ENCODE data around the gene KLHL3. TPM values are rescaled to one million over a fixed set of nuclear protein-coding genes. Genes with fewer than 3 reads are reported as not detected.

KLHL3 gene
- total RNA-seq, 2 donors from 2014 or later = 8.3 to 9.7 TPM

- DNase-seq = no peak
- Mint-ChIP-seq H3K9me3 (peaks cover 2 to 5% of the 10 kb centered on the region in 2 donors), H3K27ac (no peak overlapping the region), H3K4me1 (ENCODE audit: low read depth) (no peaks in the 10 kb centered on the region), H3K27me3 (ENCODE audit: low read depth) (no peaks in the 10 kb centered on the region), H3K36me3 (ENCODE audit: insufficient read depth in 2 of 2) (peaks cover 4 to 16% of the 10 kb centered on the region in 2 donors), H3K4me3 (no peak overlapping the region)
- ATAC-seq (replicated peaks in 1 of 2) = no peak
These were observed 20.4 kb downstream of the KLHL3 start for GRCh38 chr5:137715456-137715855.

DNA sequence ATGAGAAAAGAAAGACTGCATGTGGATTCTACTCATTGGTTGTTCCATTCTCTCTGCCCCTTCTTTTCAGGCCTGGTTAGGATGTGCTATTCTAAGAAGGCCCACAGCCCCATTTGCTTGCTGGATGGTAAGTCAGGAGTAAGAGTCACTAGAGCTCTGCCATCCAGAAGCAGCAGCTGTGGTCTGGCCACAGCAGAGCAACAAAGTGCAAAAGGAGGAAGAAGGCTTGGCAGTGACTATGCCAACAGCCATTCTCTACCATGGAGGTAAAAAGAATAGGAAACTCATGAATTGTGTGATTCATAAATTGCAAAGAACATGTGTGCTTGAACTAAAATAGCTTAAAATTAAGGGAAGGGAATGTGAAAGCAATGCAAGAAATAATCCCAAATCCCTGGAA lies 20.9 kb downstream of the KLHL3 start:
- Mint-ChIP-seq H3K9me3 (peaks cover 2 to 5% of the 10 kb centered on the region in 2 donors), H3K36me3 (ENCODE audit: insufficient read depth in 2 of 2) (peaks cover 4 to 16% of the 10 kb centered on the region in 2 donors), H3K27ac (no peak overlapping the region)

DNA sequence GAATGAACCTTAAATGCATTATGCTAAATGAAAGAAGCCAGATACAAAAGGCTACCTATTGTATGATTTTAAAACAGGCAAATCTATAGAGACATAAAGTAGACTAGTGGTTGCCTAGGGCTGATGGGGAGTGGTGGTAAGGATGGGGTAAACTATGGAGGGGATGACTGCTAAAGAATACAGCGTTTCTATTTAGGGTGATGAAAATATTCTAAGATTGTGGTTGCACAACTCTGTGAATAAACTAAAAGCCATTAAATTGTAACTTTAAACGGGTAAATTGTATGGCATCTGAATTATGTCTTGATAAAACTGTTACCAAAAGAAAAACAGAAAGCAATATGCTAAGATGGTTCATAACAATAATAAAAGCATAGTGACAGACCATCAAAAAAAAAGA lies 21.4 kb downstream of the KLHL3 start:
- peaks cover 4 to 16% of the 10 kb centered on the region in 2 donors for H3K36me3 Mint-ChIP-seq (ENCODE audit: insufficient read depth in 2 of 2)
- DNase-seq (no peak), ATAC-seq (replicated peaks in 1 of 2) (no peak)
- peaks cover 2 to 5% of the 10 kb centered on the region in 2 donors for H3K9me3 Mint-ChIP-seq
- H3K4me1 Mint-ChIP-seq (ENCODE audit: low read depth) = no peaks in the 10 kb centered on the region
- no peak overlapping the region for H3K27ac Mint-ChIP-seq
- no peaks in the 10 kb centered on the region for H3K27me3 Mint-ChIP-seq (ENCODE audit: low read depth)
- H3K4me3 Mint-ChIP-seq = no peak overlapping the region

More for the DNA sequence above, 20.9 kb downstream of the KLHL3 start:
- Mint-ChIP-seq H3K27me3 (ENCODE audit: low read depth) (no peaks in the 10 kb centered on the region), H3K4me1 (ENCODE audit: low read depth) (no peaks in the 10 kb centered on the region), H3K4me3 (no peak overlapping the region)
- DNase-seq (no peak), ATAC-seq (replicated peaks in 1 of 2) (no peak)

DNA sequence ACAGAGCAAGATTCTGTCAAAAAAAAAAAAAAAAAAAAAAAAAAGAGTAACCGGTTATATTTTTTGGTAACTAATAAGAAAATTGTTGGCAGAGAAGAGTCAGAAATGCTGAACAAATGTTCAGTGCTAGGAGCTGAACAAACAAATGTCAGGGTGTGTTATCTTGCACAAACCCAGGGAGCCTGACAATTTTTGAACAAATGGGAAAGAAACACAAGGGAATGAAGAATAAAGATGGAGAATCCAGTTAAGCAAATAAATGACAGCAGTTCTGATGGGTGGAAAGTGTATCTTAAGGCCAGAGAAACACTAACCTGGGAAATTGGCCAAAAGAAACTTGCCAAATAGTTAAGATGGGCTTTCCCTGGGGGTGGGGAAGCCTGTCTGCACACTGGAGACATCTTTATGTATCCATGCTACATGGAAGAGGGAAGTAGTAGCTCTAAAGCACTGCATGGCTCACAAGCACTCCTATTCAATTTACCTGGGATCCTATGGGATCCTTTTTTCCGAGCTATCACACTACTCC lies 23.7 kb downstream of the KLHL3 start:
- no peak for DNase-seq
- no peak for ATAC-seq (replicated peaks in 1 of 2)
- Mint-ChIP-seq H3K4me1 (ENCODE audit: low read depth) (no peaks in the 10 kb centered on the region), H3K4me3 (no peak overlapping the region), H3K9me3 (peaks cover 2 to 5% of the 10 kb centered on the region in 2 donors), H3K27ac (no peak overlapping the region), H3K36me3 (ENCODE audit: insufficient read depth in 2 of 2) (peaks cover 4 to 16% of the 10 kb centered on the region in 2 donors), H3K27me3 (ENCODE audit: low read depth) (no peaks in the 10 kb centered on the region)

- ATAC-seq (replicated peaks in 1 of 2) (no peak), DNase-seq (no peak)
- Mint-ChIP-seq H3K4me3 (no peak overlapping the region), H3K9me3 (peaks cover 2 to 5% of the 10 kb centered on the region in 2 donors), H3K4me1 (ENCODE audit: low read depth) (no peaks in the 10 kb centered on the region), H3K36me3 (ENCODE audit: insufficient read depth in 2 of 2) (peaks cover 4 to 16% of the 10 kb centered on the region in 2 donors), H3K27ac (no peak overlapping the region), H3K27me3 (ENCODE audit: low read depth) (no peaks in the 10 kb centered on the region)
These were observed 25.8 kb downstream of the KLHL3 start for GRCh38 chr5:137710086-137710485.

DNA sequence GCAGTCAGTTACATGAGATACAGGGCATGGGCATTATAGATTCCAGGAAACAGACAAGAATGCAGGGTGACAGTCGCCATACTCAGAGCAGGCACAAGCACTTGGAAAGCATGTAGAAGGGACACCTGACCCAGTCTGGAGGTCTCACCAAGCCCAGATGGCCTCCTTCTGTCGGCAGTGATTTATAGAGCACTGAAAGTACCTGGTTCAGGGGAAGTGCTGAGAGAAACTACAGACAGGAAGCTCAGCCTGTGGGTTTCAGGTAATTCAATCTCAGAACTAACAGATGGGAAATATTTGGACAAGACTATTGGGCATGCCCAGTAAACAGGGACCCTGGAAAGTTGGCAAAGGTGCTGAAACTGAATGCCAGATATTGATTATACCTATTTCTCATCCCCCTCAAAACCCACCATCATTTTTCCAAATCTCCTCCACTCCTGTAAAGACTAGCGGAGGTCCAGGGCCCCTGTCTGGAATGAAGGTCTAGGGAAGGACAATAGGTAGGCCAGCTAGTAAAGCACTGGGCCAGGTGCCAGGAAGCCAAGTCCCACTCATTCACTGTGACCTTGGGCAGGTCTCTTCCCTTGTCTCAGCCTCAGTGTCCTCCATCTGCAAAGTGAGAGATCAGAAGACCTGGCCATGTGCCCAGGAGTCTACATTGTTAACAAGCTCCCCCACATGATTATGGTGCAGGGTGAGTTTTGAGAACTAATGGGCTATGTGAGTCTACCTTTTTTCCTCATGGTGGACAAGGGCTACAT lies 26.9 kb downstream of the KLHL3 start:
- Mint-ChIP-seq H3K27ac (no peak overlapping the region), H3K4me3 (no peak overlapping the region), H3K4me1 (ENCODE audit: low read depth) (no peaks in the 10 kb centered on the region), H3K36me3 (ENCODE audit: insufficient read depth in 2 of 2) (peaks cover 3 to 10% of the 10 kb centered on the region in 2 donors), H3K9me3 (peaks cover 1 to 2% of the 10 kb centered on the region in 2 donors), H3K27me3 (ENCODE audit: low read depth) (no peaks in the 10 kb centered on the region)
- ATAC-seq (replicated peaks in 1 of 2) = no peak
- DNase-seq = no peak

DNA sequence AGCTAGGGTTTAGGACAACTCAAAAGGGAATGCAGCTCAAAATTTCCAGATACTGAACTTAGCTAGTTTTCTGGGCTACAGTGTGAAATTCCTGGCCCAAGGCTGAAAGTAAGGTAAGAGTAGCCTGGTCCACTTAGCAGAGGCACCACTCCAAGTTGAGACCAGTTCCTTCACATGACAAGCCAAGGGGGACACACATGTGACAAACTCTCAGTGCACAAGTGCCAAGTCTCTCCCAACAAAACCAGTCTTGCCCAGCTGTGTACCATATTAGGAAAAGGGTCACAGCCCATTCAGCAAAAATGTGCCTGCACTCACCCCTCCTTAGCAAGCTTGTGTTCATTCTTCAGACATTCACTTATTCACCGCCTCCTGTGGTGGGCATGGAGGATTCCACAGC lies 27.8 kb downstream of the KLHL3 start:
- H3K27ac Mint-ChIP-seq = no peak overlapping the region
- ATAC-seq (replicated peaks in 1 of 2) = no peak
- H3K4me3 Mint-ChIP-seq = no peak overlapping the region

GRCh38 chr5:137706841-137707240 lies 29.0 kb downstream of the KLHL3 start:
- Mint-ChIP-seq H3K4me3 (no peak overlapping the region), H3K27me3 (ENCODE audit: low read depth) (no peaks in the 10 kb centered on the region), H3K9me3 (no peaks in the 10 kb centered on the region), H3K27ac (no peak overlapping the region), H3K4me1 (ENCODE audit: low read depth) (no peaks in the 10 kb centered on the region), H3K36me3 (ENCODE audit: insufficient read depth in 2 of 2) (no peaks in the 10 kb centered on the region)
- DNase-seq (no peak), ATAC-seq (replicated peaks in 1 of 2) (no peak)

More for the DNA sequence above, 27.8 kb downstream of the KLHL3 start:
- Mint-ChIP-seq H3K4me1 (ENCODE audit: low read depth) (no peaks in the 10 kb centered on the region), H3K27me3 (ENCODE audit: low read depth) (no peaks in the 10 kb centered on the region), H3K9me3 (peaks cover 0 to 2% of the 10 kb centered on the region in 2 donors), H3K36me3 (ENCODE audit: insufficient read depth in 2 of 2) (peaks cover 2 to 9% of the 10 kb centered on the region in 2 donors)
- no peak for DNase-seq

GRCh38 chr5:137705106-137705505 lies 30.8 kb downstream of the KLHL3 start:
- Mint-ChIP-seq H3K9me3 (no peaks in the 10 kb centered on the region), H3K27ac (no peak overlapping the region), H3K4me3 (no peak overlapping the region), H3K4me1 (ENCODE audit: low read depth) (peaks cover 3% of the 10 kb centered on the region), H3K36me3 (ENCODE audit: insufficient read depth in 2 of 2) (no peaks in the 10 kb centered on the region), H3K27me3 (ENCODE audit: low read depth) (no peaks in the 10 kb centered on the region)
- ATAC-seq (replicated peaks in 1 of 2) = no peak
- DNase-seq = no peak

- no peak for ATAC-seq (replicated peaks in 1 of 2)
- H3K4me1 Mint-ChIP-seq (ENCODE audit: low read depth) = peaks cover 7% of the 10 kb centered on the region
These were observed 32.3 kb downstream of the KLHL3 start for GRCh38 chr5:137703565-137703964.

GRCh38 chr5:137700282-137700680 lies 35.6 kb downstream of the KLHL3 start:
- H3K4me1 Mint-ChIP-seq (ENCODE audit: low read depth) = peaks cover 30% of the 10 kb centered on the region
- H3K36me3 Mint-ChIP-seq (ENCODE audit: insufficient read depth in 2 of 2) = peaks cover 0 to 4% of the 10 kb centered on the region in 2 donors
- DNase-seq = no peak
- no peaks in the 10 kb centered on the region for H3K27me3 Mint-ChIP-seq (ENCODE audit: low read depth)
- H3K27ac Mint-ChIP-seq = no peak overlapping the region
- peaks cover 0 to 3% of the 10 kb centered on the region in 2 donors for H3K9me3 Mint-ChIP-seq
- no peak for ATAC-seq (replicated peaks in 1 of 2)
- H3K4me3 Mint-ChIP-seq = no peak overlapping the region

More at GRCh38 chr5:137703565-137703964, 32.3 kb downstream of the KLHL3 start:
- H3K27ac Mint-ChIP-seq = no peak overlapping the region
- H3K27me3 Mint-ChIP-seq (ENCODE audit: low read depth) = no peaks in the 10 kb centered on the region
- no peak overlapping the region for H3K4me3 Mint-ChIP-seq
- H3K36me3 Mint-ChIP-seq (ENCODE audit: insufficient read depth in 2 of 2) = no peaks in the 10 kb centered on the region
- no peak for DNase-seq
- no peaks in the 10 kb centered on the region for H3K9me3 Mint-ChIP-seq

DNA sequence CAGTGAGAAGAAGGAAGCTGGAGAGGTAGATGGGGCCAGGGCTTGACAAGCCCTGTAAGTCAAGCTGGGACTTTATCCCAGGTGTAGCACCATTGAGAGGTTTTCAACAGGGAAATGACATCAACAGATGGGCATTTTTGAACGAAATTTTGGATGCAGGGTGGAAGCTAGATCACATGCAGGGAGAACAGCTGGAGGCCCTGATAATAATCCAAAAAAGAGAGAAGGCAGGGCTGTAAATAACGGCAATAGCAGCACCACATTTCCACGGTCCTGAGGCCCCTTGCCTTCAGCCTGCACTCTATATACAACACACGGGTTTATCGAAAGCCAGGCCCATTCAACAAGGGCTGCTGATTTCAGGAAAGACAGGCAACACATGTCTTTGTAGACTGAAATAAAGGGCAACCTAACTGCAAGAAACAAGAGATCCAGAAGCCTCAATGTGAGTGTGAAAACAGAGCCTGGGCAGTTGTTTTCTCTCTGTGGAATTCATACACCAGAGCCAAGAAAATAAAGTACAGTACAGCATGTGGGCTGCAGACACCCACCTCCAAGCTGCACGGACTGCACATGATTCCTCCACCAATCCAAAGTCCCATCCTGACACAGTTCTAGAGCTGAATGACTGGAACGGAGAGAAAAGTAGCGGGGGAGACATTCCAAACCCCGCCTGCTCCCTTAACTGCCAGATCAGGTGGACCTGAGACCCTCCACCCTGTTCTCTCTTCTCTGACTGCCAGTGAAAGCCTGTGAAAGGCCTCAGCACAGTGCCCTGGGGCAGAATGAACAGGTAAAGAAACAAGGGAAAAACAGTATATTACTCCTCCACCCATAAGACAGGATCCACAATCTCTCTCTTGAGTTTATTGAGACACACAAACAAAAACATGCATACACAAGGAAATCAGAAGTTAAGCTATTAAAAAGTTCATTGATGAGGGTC lies 36.3 kb downstream of the KLHL3 start:
- ATAC-seq (replicated peaks in 1 of 2) (no peak), DNase-seq (no peak)
- Mint-ChIP-seq H3K27me3 (ENCODE audit: low read depth) (no peaks in the 10 kb centered on the region), H3K36me3 (ENCODE audit: insufficient read depth in 2 of 2) (peaks cover 0 to 5% of the 10 kb centered on the region in 2 donors), H3K9me3 (peaks cover 0 to 5% of the 10 kb centered on the region in 2 donors), H3K27ac (no peak overlapping the region), H3K4me3 (no peak overlapping the region), H3K4me1 (ENCODE audit: low read depth) (peaks cover 36% of the 10 kb centered on the region)

- peaks cover 41% of the 10 kb centered on the region for H3K4me1 Mint-ChIP-seq (ENCODE audit: low read depth)
- H3K9me3 Mint-ChIP-seq = peaks cover 0 to 5% of the 10 kb centered on the region in 2 donors
- ATAC-seq (replicated peaks in 1 of 2) (peak; percentile 98 to 100), DNase-seq (peak; percentile 56 to 68)
- H3K4me3 Mint-ChIP-seq = peak overlapping the region; percentile 75 to 76
- H3K27me3 Mint-ChIP-seq (ENCODE audit: low read depth) = no peaks in the 10 kb centered on the region
- H3K36me3 Mint-ChIP-seq (ENCODE audit: insufficient read depth in 2 of 2) = peaks cover 0 to 5% of the 10 kb centered on the region in 2 donors
- peak overlapping the region; percentile 79 for H3K27ac Mint-ChIP-seq
These were observed 39.4 kb downstream of the KLHL3 start for GRCh38 chr5:137696481-137696880.
